SK-N-SH (cell line): ENCODE measurements around the gene HSP90AA1. TPM values are rescaled to one million over a fixed set of nuclear protein-coding genes. Genes with fewer than 3 reads are reported as not detected.

Source experiments
- CTCF ChIA-PET: fragments of 300-600, 350-600 bp; formaldehyde crosslinking; extraction: SDS; loops from one replicate; lab custom pipeline; 2021; lab: Yijun Ruan, JAX
- POLR2A ChIA-PET: fragments of 350-600 bp; sonication (Branson Sonifier 250); formaldehyde crosslinking; extraction: SDS; loops from one replicate; lab custom pipeline; 2020; ENCODE audit warnings: antibody characterized with exemption, inconsistent platforms; lab: Yijun Ruan, JAX
- DNase-seq: peaks from one replicate; pipeline ENCODE4 v3.0.0; 2012
- H2AFZ ChIP-seq: fragments of 200-600 bp; sonication (generic); 2 replicates; pipeline ENCODE4 v1.8.1; 2016; ENCODE audit warnings: antibody characterized with exemption, mild to moderate bottlenecking, low read depth
- H3F3A ChIP-seq: fragments of 200-600 bp; sonication (generic); replicated peaks from 2 replicates; pipeline ENCODE3; 2016; ENCODE audit warnings: antibody characterized with exemption, mild to moderate bottlenecking; ENCODE audit not compliant: insufficient read depth
- H3K27ac ChIP-seq, 2 experiments: fragments of 200-500 bp in 1 of 2; fragments of 200-600 bp in 1 of 2; sonication (Bioruptor generic) in 1 of 2; sonication (generic), shearing (Covaris generic) in 1 of 2; 2 replicates each; pipeline versions ENCODE4 v1.5.1 to v1.6.1; 2014 to 2016; ENCODE audit warnings: low read depth in 2 of 2, inconsistent platforms in 1 of 2, low read length in 1 of 2, mild to moderate bottlenecking in 1 of 2, mixed read lengths in 1 of 2
- H3K27me3 ChIP-seq: fragments of 200-600 bp; sonication (generic), shearing (Covaris generic); 2 replicates; pipeline ENCODE4 v1.6.1; 2016; ENCODE audit warnings: mixed run types; ENCODE audit not compliant: insufficient read depth
- H3K36me3 ChIP-seq, 2 experiments: fragments of 200-500 bp in 1 of 2; fragments of 200-600 bp in 1 of 2; sonication (Bioruptor generic) in 1 of 2; sonication (generic) in 1 of 2; replicated peaks in 1 of 2; 2 replicates each; pipeline versions ENCODE3 to v1.5.1; 2014 to 2016; ENCODE audit warnings: low read length in 1 of 2, mild to moderate bottlenecking in 1 of 2; ENCODE audit not compliant: insufficient read depth in 2 of 2, control insufficient read depth in 1 of 2
- H3K4me1 ChIP-seq, 2 experiments: fragments of 200-500 bp in 1 of 2; fragments of 200-600 bp in 1 of 2; sonication (Bioruptor generic) in 1 of 2; sonication (generic), shearing (Covaris generic) in 1 of 2; 2 replicates each; pipeline versions ENCODE4 v1.5.1 to v1.6.1; 2014 to 2016; ENCODE audit warnings: low read depth in 1 of 2, low read length in 1 of 2, mixed run types in 1 of 2; ENCODE audit not compliant: insufficient read depth in 2 of 2, control insufficient read depth in 1 of 2
- H3K4me2 ChIP-seq: fragments of 200-600 bp; sonication (generic), shearing (Covaris generic); 2 replicates; pipeline ENCODE4 v1.6.1; 2017; ENCODE audit warnings: mixed run types
- H3K4me3 ChIP-seq, 2 experiments: fragments of 200-500 bp in 1 of 2; fragments of 200-600 bp in 1 of 2; sonication (Bioruptor generic) in 1 of 2; sonication (generic), shearing (Covaris generic) in 1 of 2; 2 replicates each; pipeline versions ENCODE4 v1.5.1 to v1.8.1; 2014 to 2016; ENCODE audit warnings: low read depth in 2 of 2, inconsistent platforms in 1 of 2, low read length in 1 of 2, mild to moderate bottlenecking in 1 of 2, mixed read lengths in 1 of 2, moderate library complexity in 1 of 2
- H3K79me2 ChIP-seq: fragments of 200-600 bp; sonication (generic); 2 replicates; pipeline ENCODE4 v1.8.1; 2017; ENCODE audit warnings: mild to moderate bottlenecking; ENCODE audit not compliant: insufficient read depth
- H3K9ac ChIP-seq: fragments of 200-600 bp; sonication (generic); 2 replicates; pipeline ENCODE4 v1.6.1; 2017; ENCODE audit warnings: mixed run types
- H3K9me2 ChIP-seq: fragments of 200-600 bp; sonication (generic); 2 replicates; pipeline ENCODE4 v1.6.1; 2017; ENCODE audit warnings: mixed run types
- H3K9me3 ChIP-seq: fragments of 200-600 bp; sonication (generic); 2 replicates; pipeline ENCODE4 v1.6.1; 2017; ENCODE audit warnings: mixed run types, mild to moderate bottlenecking, moderate library complexity
- H4K20me1 ChIP-seq: fragments of 200-600 bp; sonication (generic); 2 replicates; pipeline ENCODE4 v1.6.1; 2017; ENCODE audit warnings: mild to moderate bottlenecking, mixed run types; ENCODE audit not compliant: insufficient read depth
- CTCF ChIP-seq: fragments of 200-600 bp; sonication (generic); IDR thresholded peaks from 2 replicates; pipeline ENCODE4 v1.6.1; 2017; ENCODE audit warnings: antibody characterized with exemption, mild to moderate bottlenecking, moderate library complexity
- GABPA ChIP-seq: IDR thresholded peaks from 2 replicates; pipeline ENCODE4 v1.4.0; 2012; ENCODE audit warnings: low read depth, mild to moderate bottlenecking
- GATA2 ChIP-seq: sonication (generic); formaldehyde crosslinking; IDR thresholded peaks from 2 replicates; pipeline ENCODE4 v1.5.0; 2020; ENCODE audit warnings: mild to moderate bottlenecking, missing genetic modification reagents
- JUND ChIP-seq: IDR thresholded peaks from 2 replicates; pipeline ENCODE4 v1.4.0; 2012
- MAX ChIP-seq: IDR thresholded peaks from 2 replicates; pipeline ENCODE4 v1.4.0; 2012; ENCODE audit warnings: low read depth
- MXI1 ChIP-seq: IDR thresholded peaks from 2 replicates; pipeline ENCODE4 v1.6.1; 2012; ENCODE audit warnings: mild to moderate bottlenecking, low read depth, low read length, improper control_type of control experiment
- NRF1 ChIP-seq: IDR thresholded peaks from 2 replicates; pipeline ENCODE4 v1.6.1; 2012; ENCODE audit warnings: low read depth, mild to moderate bottlenecking, low read length
- REST ChIP-seq: IDR thresholded peaks from 2 replicates; pipeline ENCODE4 v1.6.1; 2012; ENCODE audit warnings: mild to moderate bottlenecking, low read depth, low read length, moderate library complexity
- RFX5 ChIP-seq: IDR thresholded peaks from 2 replicates; pipeline ENCODE4 v1.6.1; 2012; ENCODE audit warnings: mild to moderate bottlenecking, improper control_type of control experiment, low read length
- SMC3 ChIP-seq: IDR thresholded peaks from 2 replicates; pipeline ENCODE4 v1.6.1; 2012; ENCODE audit warnings: low read depth, low read length, improper control_type of control experiment
- TCF12 ChIP-seq: IDR thresholded peaks from 2 replicates; pipeline ENCODE4 v1.4.0; 2012
- TEAD4 ChIP-seq: IDR thresholded peaks from 2 replicates; pipeline ENCODE4 v1.4.0; 2012; ENCODE audit warnings: mild to moderate bottlenecking, borderline replicate concordance; ENCODE audit not compliant: insufficient read depth
- USF2 ChIP-seq: fragments of 150-350 bp; IDR thresholded peaks from 2 replicates; pipeline ENCODE4 v1.6.1; 2017; ENCODE audit warnings: antibody characterized with exemption, low read length, low read depth, borderline replicate concordance
- ZBTB33 ChIP-seq: IDR thresholded peaks from 2 replicates; pipeline ENCODE4 v1.4.0; 2012; ENCODE audit warnings: low read depth, borderline replicate concordance
- WGBS: methylation state at CpG from one replicate; pipeline ENCODE4 v1.1.6; 2017; ENCODE audit warnings: low lambda C conversion rate; 5-methylcytosine and 5-hydroxymethylcytosine counted together
- polyA plus RNA-seq, 3 experiments: library from polyadenylated mRNA; depleted of rRNA; stranded (reverse); fragments of >200 nt; gene quantifications; 2 replicates each; pipeline ENCODE4 v1.2.3, GENCODE V29; 2012

HSP90AA1 gene
- polyA plus RNA-seq, 1 of the 3 experiments (the other 2 are of a cell fraction) = 269 TPM

GRCh38 chr14:102075155-102075554 is 11.7 kb downstream of the HSP90AA1 start:
- 91% methylated on average over 1 of the region's 4 CpGs for WGBS
- Histone ChIP-seq H3K79me2 (no peaks in the 10 kb centered on the region), H3K27me3 (no peaks in the 10 kb centered on the region), H4K20me1 (no peaks in the 10 kb centered on the region), H3K9ac (no peak overlapping the region), H3K36me3 (peaks cover 9 to 13% of the 10 kb centered on the region in 2 experiments), H3K4me3 (no peak overlapping the region), H3F3A (peaks cover 36% of the 10 kb centered on the region), H3K9me2 (no peaks in the 10 kb centered on the region), H2AFZ (no peak overlapping the region), H3K4me1 (peaks cover 0 to 5% of the 10 kb centered on the region in 2 experiments; a peak in 1 of 4 replicates), H3K4me2 (no peak overlapping the region), H3K9me3 (no peaks in the 10 kb centered on the region), H3K27ac (no peak overlapping the region)
- TF ChIP-seq TEAD4 (no peak), RFX5 (no peak), GATA2 (no peak), GABPA (no peak), MAX (no peak), JUND (no peak), CTCF (no peak), REST (no peak), NRF1 (no peak), MXI1 (no peak), USF2 (no peak), ZBTB33 (no peak), SMC3 (no peak), TCF12 (no peak)
- no peak for DNase-seq
- ChIA-PET POLR2A (no interaction called here), CTCF (interaction anchor here (0.7 to 2.1 kb wide), 4 partner anchors 12 to 239 kb away, joined by 3 to 7 read pairs (median 5); no protein-coding TSS in a partner anchor)
